GM13977 (cell line): ENCODE results near the gene RTN1.
"Not testable (repeated sequence)": the region's sequence is repeated elsewhere in the genome, so short reads cannot be mapped to it uniquely, and the experiment has no call there.

ENCODE experiments used
- DNase-seq: peaks from one replicate; pipeline ENCODE4 v3.0.0; 2012; ENCODE audit warnings: low spot score
- in situ Hi-C: fragments of 300-500 bp; cut with MboI; formaldehyde crosslinking; loops from one replicate; pipeline ENCODE4 v1.12.0; 2022; ENCODE audit warnings: low sequenced_read_pairs, low pct_unique_long_range_greater_than_20kb, mixed read lengths, inconsistent platforms; ENCODE audit not compliant: unreplicated experiment
- TF ChIP-seq, protein P1 (sequence below): IDR thresholded peaks from 2 replicates; pipeline ENCODE4 v1.5.1; 2012; ENCODE audit warnings: mild to moderate bottlenecking, control low read depth; ENCODE audit not compliant: insufficient read depth; ENCODE audit errors: extremely low read depth, missing control alignments

RTN1 gene

DNA sequence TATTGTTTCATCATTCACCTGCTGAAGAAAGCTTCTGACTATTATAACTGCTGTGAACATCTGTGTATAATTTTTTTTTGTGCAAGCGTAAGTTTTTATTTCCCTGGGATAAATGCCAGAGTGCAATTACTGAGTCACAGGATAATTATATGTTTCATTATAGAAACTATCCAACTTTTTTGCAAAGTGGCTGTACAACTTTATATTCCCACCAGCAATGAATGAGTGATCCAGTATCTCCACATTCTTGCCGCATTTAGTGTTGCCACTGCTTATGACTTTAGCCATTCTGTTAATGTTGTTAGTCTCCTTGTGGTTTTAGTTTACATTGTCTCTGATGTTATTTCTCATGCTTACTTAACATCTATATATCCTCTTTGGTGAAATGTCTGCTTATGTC lies 205.8 kb downstream of the RTN1 start:
- TF ChIP-seq, protein P1, sequence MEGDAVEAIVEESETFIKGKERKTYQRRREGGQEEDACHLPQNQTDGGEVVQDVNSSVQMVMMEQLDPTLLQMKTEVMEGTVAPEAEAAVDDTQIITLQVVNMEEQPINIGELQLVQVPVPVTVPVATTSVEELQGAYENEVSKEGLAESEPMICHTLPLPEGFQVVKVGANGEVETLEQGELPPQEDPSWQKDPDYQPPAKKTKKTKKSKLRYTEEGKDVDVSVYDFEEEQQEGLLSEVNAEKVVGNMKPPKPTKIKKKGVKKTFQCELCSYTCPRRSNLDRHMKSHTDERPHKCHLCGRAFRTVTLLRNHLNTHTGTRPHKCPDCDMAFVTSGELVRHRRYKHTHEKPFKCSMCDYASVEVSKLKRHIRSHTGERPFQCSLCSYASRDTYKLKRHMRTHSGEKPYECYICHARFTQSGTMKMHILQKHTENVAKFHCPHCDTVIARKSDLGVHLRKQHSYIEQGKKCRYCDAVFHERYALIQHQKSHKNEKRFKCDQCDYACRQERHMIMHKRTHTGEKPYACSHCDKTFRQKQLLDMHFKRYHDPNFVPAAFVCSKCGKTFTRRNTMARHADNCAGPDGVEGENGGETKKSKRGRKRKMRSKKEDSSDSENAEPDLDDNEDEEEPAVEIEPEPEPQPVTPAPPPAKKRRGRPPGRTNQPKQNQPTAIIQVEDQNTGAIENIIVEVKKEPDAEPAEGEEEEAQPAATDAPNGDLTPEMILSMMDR, result no peak
- no peak for DNase-seq
- in situ Hi-C loops, result no loop called here

DNA sequence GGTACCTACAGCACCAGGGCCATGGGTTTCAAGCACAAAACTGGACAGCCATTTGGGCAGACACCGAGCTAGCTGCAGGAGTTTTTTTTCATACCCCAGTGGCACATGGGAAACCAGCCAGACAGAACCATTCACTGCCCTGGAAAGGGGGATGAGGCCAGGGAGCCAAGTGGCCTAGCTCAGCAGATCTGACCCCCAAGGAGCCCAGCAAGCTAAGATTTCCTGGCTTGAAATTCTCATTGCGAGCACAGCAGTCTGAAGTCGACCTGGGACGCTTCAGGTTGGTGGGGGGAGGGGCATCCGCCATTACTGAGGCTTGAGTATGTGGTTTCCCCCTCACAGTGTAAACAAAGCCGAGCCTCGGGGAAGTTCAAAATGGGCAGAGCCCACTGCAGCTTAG lies 212.8 kb downstream of the RTN1 start:
- in situ Hi-C loops, result no loop called here
- DNase-seq, result no peak
- TF ChIP-seq, protein P1, result no peak

DNA sequence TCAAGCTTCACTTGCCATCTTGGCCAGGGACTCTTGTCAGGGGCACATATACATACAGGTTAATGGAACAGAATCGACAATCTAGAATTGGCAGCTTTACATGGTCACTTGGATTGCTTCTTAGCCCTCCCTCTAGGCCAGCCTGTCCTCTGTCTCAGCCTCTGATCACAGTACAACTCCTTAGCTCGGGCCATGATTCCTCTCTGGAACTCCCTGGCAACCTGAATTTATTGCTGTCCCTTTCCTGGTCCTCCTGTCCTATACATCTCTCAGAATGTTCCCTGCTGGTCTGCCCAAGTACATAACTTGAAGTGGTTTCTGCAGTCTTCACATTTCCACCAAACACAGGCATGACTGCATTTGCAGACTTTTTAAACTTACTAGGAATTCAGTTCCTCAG lies 214.1 kb downstream of the RTN1 start:
- no peak for DNase-seq
- in situ Hi-C loops, result no loop called here
- TF ChIP-seq, protein P1, result no peak

DNA sequence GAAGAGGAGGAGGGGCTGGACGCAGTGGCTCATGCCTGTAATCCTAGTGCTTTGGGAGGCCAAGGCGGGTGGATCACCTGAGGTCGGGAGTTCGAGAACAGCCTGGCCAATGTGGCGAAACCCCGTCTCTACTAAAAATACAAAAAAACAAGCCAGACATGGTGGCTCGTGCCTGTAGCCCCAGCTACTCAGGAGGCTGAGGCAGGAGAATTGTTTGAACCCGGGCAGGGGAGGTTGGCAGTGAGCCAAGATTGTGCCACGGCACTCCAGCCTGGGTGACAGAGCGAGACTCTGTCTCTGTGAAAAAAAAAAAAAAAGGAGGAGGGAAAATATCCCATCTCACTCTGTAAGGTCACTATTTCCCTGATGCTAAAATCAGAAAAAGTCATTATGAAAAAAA lies 216.4 kb downstream of the RTN1 start:
- DNase-seq, in situ Hi-C loops: not testable (repeated sequence)

DNA sequence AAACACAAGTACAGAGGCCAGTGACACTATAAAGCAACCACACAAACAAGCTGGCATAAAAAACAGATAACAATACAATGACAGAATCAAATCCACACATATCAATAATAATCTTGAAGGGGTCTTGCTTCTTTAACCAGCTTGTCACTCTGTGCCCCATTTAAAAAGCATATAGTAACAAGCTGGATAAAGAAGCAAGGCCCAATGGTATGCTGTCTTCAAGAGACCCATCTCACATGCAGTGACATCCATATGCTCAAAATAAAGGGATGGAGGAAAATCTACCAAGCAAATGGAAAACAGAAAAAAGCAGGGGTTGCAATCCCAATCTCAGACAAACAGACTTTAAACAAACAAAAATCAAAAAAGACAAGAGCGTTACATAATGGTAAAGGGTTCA lies 223.7 kb downstream of the RTN1 start:
- not testable (repeated sequence) for DNase-seq
- in situ Hi-C loops, result loop anchor here (25.0 kb wide), 1 partner anchor 240 kb away; no protein-coding TSS in a partner anchor

DNA sequence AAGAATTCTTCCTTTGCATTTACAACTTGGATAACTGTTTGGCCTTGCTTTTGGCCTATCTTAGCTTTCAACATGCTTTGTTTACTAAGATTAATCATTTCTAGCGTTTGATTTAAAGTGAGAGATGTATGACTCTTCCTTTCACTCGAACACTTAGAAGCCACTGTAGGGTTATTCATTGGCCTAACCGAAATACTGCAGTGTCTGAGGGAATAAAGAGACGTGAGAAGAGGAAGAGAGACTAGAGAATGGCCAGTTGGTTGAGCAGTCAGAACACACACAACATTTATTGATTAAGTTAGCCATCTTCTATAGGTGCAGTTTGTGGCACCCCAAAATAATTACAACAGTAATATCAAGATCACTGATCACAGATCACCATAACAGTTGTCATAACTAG lies 231.7 kb downstream of the RTN1 start:
- TF ChIP-seq, protein P1, result no peak
- DNase-seq, result no peak
- in situ Hi-C loops, result loop anchor here (25.0 kb wide), 1 partner anchor 248 kb away; no protein-coding TSS in a partner anchor

DNA sequence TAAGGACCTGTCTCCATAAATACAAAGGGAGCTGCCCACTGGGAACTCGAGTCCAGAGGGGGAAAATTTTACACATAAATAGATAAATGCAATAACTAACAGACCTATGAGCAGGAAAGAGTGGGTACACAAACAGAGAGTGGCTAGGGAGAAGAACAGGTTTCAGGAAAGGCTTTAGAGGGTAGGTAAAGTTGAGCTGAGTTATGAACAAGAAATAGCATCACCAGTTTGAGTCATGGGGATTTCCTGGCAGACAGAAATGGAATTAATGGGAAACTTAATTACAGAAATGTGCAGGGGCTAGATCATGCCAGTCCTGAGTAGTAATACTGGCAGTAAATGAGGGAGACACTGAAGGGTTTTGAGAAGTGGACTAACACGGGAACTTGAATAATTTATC lies 236.0 kb downstream of the RTN1 start:
- DNase-seq, result no peak
- in situ Hi-C loops, result loop anchor here (25.0 kb wide), 1 partner anchor 253 kb away; no protein-coding TSS in a partner anchor
- TF ChIP-seq, protein P1, result no peak

DNA sequence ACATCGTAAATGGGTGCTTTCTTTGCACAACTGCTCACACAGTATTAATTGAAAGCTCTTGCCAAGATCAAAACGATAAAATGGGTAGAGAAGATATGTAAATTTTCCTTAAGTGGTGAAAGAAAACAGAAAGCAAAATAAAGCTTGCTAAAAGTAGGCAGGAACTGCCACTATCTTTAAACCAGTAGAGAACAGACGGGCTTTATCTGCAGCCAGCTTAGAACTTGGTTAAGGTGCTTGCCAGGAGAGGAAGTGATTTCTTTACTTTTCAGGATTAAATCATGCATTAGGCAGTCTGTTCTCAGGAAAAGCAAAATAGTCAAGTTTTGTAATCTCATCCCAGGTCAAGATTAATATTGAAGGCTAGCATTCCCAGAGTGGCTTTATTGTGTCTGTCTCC lies 237.1 kb downstream of the RTN1 start:
- in situ Hi-C loops, result loop anchor here (25.0 kb wide), 1 partner anchor 254 kb away; no protein-coding TSS in a partner anchor
- no peak for DNase-seq

More for the DNA sequence above, 237.1 kb downstream of the RTN1 start:
- TF ChIP-seq, protein P1, result no peak
